ENCODE data around the gene CEP152. TPM values are rescaled to one million over a fixed set of nuclear protein-coding genes. Genes with fewer than 3 reads are reported as not detected.

Gene CEP152
- total and polyA plus RNA-seq, 9 of the 15 experiments (the other 6 are each of a cell fraction or from before 2014, with no cell fraction given): 9.9 to 43.0 (median 23.6) TPM

GRCh38 chr15:48784756-48785155 lies 26.1 kb downstream of the CEP152 start:
- Histone ChIP-seq H4K20me1 (replicated peaks; ENCODE audit: control insufficient read depth, insufficient read depth, low read length) (no peaks in the 10 kb centered on the region), H3K79me2 (ENCODE audit: control insufficient read depth, insufficient read depth, low read length) (no peaks in the 10 kb centered on the region), H3K27ac (ENCODE audit: extremely low read depth, low read depth, low read length) (no peak overlapping the region), H3K4me3 (no peak overlapping the region), H3K4me1 (replicated peaks in 1 of 2; ENCODE audit: control insufficient read depth in 2 of 2, insufficient read depth in 2 of 2, low read length in 2 of 2) (no peaks in the 10 kb centered on the region), H3K27me3 (ENCODE audit: control insufficient read depth in 2 of 2, insufficient read depth in 2 of 2, low read length in 2 of 2) (no peaks in the 10 kb centered on the region), H3K9ac (ENCODE audit: insufficient read depth in 1 of 2, low read depth in 2 of 2, low read length in 2 of 2) (no peak overlapping the region), H3K9me3 (replicated peaks; ENCODE audit: control insufficient read depth, insufficient read depth, low read depth, low read length) (no peaks in the 10 kb centered on the region), H3K9me1 (ENCODE audit: control insufficient read depth, insufficient read depth, low read length) (no peaks in the 10 kb centered on the region), H3K36me3 (ENCODE audit: control insufficient read depth, insufficient read depth, low read length) (peaks cover 85% of the 10 kb centered on the region), H3K4me2 (ENCODE audit: insufficient read depth, low read length) (no peak overlapping the region), H2AFZ (ENCODE audit: low read depth, low read length) (no peak overlapping the region)
- in situ Hi-C loops (cut with MboI): no loop called here
- ChIA-PET CTCF (ENCODE audit: low intra/inter-chr PET ratio) (interaction anchor here (0.6 kb wide), 1 partner anchor 17 kb away, joined by 3 read pairs; no protein-coding TSS in a partner anchor), POLR2A (no interaction called here)
- no peak for FAIRE-seq
- WGBS (ENCODE audit: insufficient coverage, low coverage, missing lambda C conversion rate): 100% methylated on average over 2 of the region's 2 CpGs
- no peak for TF ChIP-seq CHAMP1 (IDR thresholded peaks at IDR 0.05)
- TF ChIP-seq ETV6 (IDR thresholded peaks at IDR 0.05; ENCODE audit: borderline replicate concordance in 1 of 2, low read depth in 2 of 2, low read length in 1 of 2): no peak
- TF ChIP-seq ETV6 (CRISPR knock-in tag; IDR thresholded peaks at IDR 0.05; ENCODE audit: borderline replicate concordance): no peak
- TF ChIP-seq, protein P1, sequence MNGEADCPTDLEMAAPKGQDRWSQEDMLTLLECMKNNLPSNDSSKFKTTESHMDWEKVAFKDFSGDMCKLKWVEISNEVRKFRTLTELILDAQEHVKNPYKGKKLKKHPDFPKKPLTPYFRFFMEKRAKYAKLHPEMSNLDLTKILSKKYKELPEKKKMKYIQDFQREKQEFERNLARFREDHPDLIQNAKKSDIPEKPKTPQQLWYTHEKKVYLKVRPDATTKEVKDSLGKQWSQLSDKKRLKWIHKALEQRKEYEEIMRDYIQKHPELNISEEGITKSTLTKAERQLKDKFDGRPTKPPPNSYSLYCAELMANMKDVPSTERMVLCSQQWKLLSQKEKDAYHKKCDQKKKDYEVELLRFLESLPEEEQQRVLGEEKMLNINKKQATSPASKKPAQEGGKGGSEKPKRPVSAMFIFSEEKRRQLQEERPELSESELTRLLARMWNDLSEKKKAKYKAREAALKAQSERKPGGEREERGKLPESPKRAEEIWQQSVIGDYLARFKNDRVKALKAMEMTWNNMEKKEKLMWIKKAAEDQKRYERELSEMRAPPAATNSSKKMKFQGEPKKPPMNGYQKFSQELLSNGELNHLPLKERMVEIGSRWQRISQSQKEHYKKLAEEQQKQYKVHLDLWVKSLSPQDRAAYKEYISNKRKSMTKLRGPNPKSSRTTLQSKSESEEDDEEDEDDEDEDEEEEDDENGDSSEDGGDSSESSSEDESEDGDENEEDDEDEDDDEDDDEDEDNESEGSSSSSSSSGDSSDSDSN (IDR thresholded peaks at IDR 0.05; ENCODE audit: borderline replicate concordance in 1 of 2, low read depth in 2 of 2, low read length in 2 of 2): no peak
- no TSS peak for BruUV-seq (replicated peaks)
- no peak for DNase-seq (ENCODE audit: extremely low read depth in 1 of 4, low spot score in 3 of 4)
- no peak for ATAC-seq
- intact Hi-C loops (cut with micrococcal nuclease): no loop called here
